Sigmoid colon (tissue), 4 donors: ENCODE data around the gene LRIT2.

Source experiments
- CTCF ChIP-seq, 4 experiments: fragments of 450-650 bp in 3 of 4; fragments of 200-600 bp in 1 of 4; IDR thresholded peaks; one replicate each; pipeline ENCODE4 v1.5.1; 2016 to 2019; ENCODE audit warnings: antibody characterized with exemption in 4 of 4, mild to moderate bottlenecking in 3 of 4, moderate library complexity in 2 of 4
- EP300 ChIP-seq, 4 donors: sonication (generic); formaldehyde crosslinking; IDR thresholded peaks; one replicate each; pipeline ENCODE4 v1.6.1; 2017; ENCODE audit warnings: antibody characterized with exemption in 4 of 4
- POLR2A ChIP-seq, 2 donors: fragments of 450-650 bp; IDR thresholded peaks; one replicate each; pipeline ENCODE4 v1.6.1; 2016; ENCODE audit warnings: antibody characterized with exemption in 2 of 2, mild to moderate bottlenecking in 2 of 2, moderate library complexity in 2 of 2
- POLR2AphosphoS5 ChIP-seq, 4 donors: sonication (generic); formaldehyde crosslinking; IDR thresholded peaks; one replicate each; pipeline ENCODE4 v1.6.1; 2017; ENCODE audit warnings: antibody characterized with exemption in 4 of 4

GRCh38 chr10:84177541-84178141 is 47.7 kb downstream of the LRIT2 start:
- TF ChIP-seq CTCF (IDR thresholded peaks at IDR 0.05), result no peak
- no peak for TF ChIP-seq POLR2A (IDR thresholded peaks at IDR 0.05)
- TF ChIP-seq POLR2AphosphoS5 (IDR thresholded peaks at IDR 0.05), result no peak
- TF ChIP-seq EP300 (IDR thresholded peaks at IDR 0.05), result no peak
